Mucosa of descending colon (tissue), 3 donors: ENCODE results near the gene LINC00632. TPM values are rescaled to one million over a fixed set of nuclear protein-coding genes. Genes with fewer than 3 reads are reported as not detected.

Experiments used
- ATAC-seq: fragments of 200-7000 bp; cut with Tn5 transposase; one replicate; pipeline ENCODE4 v1.9.1; 2020; ENCODE audit warnings: mild to moderate bottlenecking, moderate library complexity
- DNase-seq, 3 donors: peaks; one replicate each; pipeline ENCODE4 v3.0.0-alpha.2; 2020
- H3K36me3 ChIP-seq: fragments of 200-600 bp; one replicate; pipeline ENCODE4 v1.8.0; 2021; ENCODE audit warnings: low read depth, mild to moderate bottlenecking
- H3K4me1 ChIP-seq: fragments of 200-600 bp; one replicate; pipeline ENCODE4 v1.8.0; 2021; ENCODE audit warnings: low read depth, mild to moderate bottlenecking
- H3K4me3 ChIP-seq: fragments of 200-600 bp; one replicate; pipeline ENCODE4 v1.8.0; 2021; ENCODE audit warnings: mild to moderate bottlenecking
- H3K9me3 ChIP-seq: fragments of 200-600 bp; one replicate; pipeline ENCODE4 v1.8.0; 2021; ENCODE audit warnings: mild to moderate bottlenecking
- intact Hi-C, 2 donors: fragments of 100-400 bp; cut with DNase I in 1 of 2; cut with micrococcal nuclease in 1 of 2; formaldehyde crosslinking; loops; one replicate each; pipeline versions ENCODE4 v1.11.0 to v1.11.1; 2022; cut with DNase I, micrococcal nuclease
- total RNA-seq, 3 donors: library from RNA; stranded (reverse); fragmentation: NEBNext Ultra II Directional in 2 of 3; extraction: Animal tissue kit (Norgen Biotek cat#: 25700) in 2 of 3; gene quantifications; one replicate each; pipeline versions ENCODE4 v1.2.1 to v1.2.4, GENCODE V29; 2021 to 2023
- TF ChIP-seq, protein P1 (sequence below): fragments of 200-600 bp; IDR thresholded peaks from one replicate; pipeline ENCODE4 v1.8.0; 2022; ENCODE audit warnings: antibody characterized with exemption, mild to moderate bottlenecking
- donor health status: DM: no; HTN: no; CAD: no; lungs with moderate emphysema.
- donor health status: DM: no; HTN: no; CAD: no.
- donor health status: DM: no; HTN: yes; CAD: no.

LINC00632 gene
- total RNA-seq, 3 donors from 2014 or later, result 27.2 to 172 (median 33.3) TPM

DNA sequence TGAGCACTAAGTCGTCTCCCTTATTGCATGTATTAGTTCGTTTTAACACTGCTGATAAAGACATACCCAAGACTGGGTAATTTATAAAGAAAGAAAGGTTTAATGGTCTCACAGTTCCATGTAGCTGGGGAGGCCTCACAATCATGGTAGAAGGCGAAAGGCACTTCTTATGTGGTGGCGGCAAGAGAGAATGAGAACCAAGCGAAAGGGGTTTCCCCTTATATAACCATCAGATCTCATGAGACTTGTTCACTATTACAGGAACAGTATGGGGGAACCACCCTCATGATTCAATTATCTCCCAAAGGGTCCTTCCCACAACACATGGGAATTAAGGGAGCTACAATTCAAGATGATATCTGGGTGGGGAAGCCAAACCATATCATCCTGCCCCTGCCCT, 85.1 kb downstream of the LINC00632 start:
- DNase-seq (no peak), ATAC-seq (no peak)
- Histone ChIP-seq H3K4me1 (no peaks in the 10 kb centered on the region), H3K9me3 (no peaks in the 10 kb centered on the region), H3K4me3 (no peak overlapping the region), H3K36me3 (no peaks in the 10 kb centered on the region)
- intact Hi-C loops, result no loop called here
- TF ChIP-seq, protein P1, sequence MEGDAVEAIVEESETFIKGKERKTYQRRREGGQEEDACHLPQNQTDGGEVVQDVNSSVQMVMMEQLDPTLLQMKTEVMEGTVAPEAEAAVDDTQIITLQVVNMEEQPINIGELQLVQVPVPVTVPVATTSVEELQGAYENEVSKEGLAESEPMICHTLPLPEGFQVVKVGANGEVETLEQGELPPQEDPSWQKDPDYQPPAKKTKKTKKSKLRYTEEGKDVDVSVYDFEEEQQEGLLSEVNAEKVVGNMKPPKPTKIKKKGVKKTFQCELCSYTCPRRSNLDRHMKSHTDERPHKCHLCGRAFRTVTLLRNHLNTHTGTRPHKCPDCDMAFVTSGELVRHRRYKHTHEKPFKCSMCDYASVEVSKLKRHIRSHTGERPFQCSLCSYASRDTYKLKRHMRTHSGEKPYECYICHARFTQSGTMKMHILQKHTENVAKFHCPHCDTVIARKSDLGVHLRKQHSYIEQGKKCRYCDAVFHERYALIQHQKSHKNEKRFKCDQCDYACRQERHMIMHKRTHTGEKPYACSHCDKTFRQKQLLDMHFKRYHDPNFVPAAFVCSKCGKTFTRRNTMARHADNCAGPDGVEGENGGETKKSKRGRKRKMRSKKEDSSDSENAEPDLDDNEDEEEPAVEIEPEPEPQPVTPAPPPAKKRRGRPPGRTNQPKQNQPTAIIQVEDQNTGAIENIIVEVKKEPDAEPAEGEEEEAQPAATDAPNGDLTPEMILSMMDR, result no peak

DNA sequence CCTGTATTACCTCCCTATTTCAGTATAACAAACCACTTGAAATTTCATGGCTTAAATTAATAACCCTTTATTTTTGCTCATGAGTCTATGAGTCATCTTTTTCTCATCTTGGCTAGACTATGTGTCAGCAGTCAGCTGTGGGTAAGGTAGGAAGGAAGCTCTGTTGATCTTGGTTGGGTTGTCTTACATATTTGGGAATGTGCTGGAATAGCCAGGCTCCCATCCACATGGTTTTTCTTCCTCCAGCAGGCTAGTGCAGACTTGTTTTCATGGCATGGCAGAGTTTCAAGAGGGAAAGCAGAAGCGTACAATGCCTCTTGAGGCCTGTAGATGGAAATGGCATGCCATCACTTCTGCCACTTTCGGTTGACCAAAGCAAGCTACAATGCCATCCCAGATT, 89.7 kb downstream of the LINC00632 start:
- no peaks in the 10 kb centered on the region for H3K36me3 ChIP-seq
- intact Hi-C loops, result no loop called here
- no peaks in the 10 kb centered on the region for H3K4me1 ChIP-seq
- DNase-seq (no peak), ATAC-seq (no peak)
- H3K9me3 ChIP-seq, result no peaks in the 10 kb centered on the region
- TF ChIP-seq, protein P1, result no peak
- H3K4me3 ChIP-seq, result no peak overlapping the region

DNA sequence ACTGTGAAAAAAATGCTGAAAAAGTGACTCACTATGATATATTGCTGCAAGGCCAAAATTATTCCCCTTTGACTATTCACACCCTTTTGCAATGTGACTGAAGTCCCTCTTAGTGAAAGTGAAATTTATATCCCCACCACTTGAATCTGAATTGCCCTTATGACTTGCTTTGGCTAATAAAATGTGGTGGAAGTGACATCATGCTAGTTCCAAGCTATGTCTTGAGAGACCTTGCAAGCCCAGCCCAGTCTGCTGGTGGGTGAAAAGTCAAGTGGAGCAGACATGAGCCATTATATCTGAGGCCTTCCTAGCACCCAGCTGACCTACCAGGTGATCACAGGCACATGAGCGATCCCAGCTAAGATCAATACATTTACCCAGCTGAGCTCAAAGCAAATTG, 94.7 kb downstream of the LINC00632 start:
- Histone ChIP-seq H3K9me3 (no peaks in the 10 kb centered on the region), H3K4me3 (no peak overlapping the region), H3K36me3 (no peaks in the 10 kb centered on the region), H3K4me1 (no peaks in the 10 kb centered on the region)
- no peak for DNase-seq
- TF ChIP-seq, protein P1, result no peak
- intact Hi-C loops, result no loop called here
- no peak for ATAC-seq

DNA sequence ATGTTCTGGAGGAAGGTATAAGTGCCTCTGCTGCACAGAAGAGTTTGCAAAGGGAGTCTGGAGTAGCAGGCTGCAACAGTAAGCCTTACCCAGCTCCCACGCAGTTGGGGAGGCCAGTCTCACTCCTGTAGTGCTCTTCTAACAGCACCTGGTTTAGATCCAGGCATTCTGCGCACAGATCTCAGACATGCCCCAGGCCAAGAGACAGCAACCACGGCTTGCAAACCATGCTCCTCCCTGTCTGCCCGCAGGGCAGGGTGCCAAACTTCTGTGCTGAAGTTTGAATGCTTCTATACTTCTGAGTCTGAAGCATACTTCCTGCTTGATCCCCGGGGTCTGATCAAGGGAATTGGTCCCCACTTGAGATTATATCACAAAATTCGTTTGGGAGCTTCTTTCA, 106.3 kb downstream of the LINC00632 start:
- ATAC-seq (no peak), DNase-seq (no peak)
- Histone ChIP-seq H3K36me3 (no peaks in the 10 kb centered on the region), H3K4me1 (no peaks in the 10 kb centered on the region), H3K4me3 (no peak overlapping the region), H3K9me3 (no peaks in the 10 kb centered on the region)
- intact Hi-C loops, result no loop called here
- TF ChIP-seq, protein P1, result no peak

DNA sequence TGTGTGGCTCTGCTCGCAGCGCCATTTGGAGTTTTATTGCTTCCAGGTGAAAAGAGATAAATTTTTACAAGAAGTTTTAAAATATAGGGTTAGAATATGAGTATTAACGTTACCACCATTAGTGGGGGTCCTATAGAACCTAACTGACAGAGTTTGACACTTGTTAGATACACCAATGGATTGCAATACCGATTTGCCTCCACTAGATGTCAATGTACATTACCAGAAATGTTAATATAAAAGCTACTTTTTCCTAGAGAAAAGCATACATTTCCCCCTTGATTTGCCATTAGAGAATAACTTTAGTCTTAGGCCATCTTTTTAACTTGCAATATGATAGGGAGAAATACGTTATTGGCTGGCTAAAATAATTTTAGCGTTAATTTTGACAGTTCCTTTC, 108.4 kb downstream of the LINC00632 start:
- Histone ChIP-seq H3K4me1 (no peaks in the 10 kb centered on the region), H3K4me3 (no peak overlapping the region), H3K9me3 (no peaks in the 10 kb centered on the region), H3K36me3 (no peaks in the 10 kb centered on the region)
- DNase-seq (no peak), ATAC-seq (no peak)
- intact Hi-C loops, result no loop called here
- TF ChIP-seq, protein P1, result no peak

DNA sequence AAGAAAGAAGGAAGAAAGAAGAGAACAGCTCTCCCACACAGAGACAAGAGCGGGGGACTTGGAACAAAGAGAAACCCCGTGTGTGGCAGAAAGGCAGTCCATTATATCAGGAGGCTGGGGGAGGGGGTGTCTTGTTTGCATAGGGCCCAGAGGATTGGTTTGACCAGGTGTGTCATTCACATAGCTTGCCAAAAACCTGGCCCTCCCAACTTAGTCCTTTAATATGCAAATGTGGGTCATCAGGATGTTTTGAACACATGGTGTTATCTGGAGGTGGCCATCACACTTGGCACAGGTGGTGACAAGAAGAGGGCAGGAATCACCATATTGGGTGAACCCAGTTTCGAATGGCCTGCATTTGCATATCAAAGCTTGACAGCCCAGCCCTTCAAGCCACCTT, 111.7 kb downstream of the LINC00632 start:
- TF ChIP-seq, protein P1, result no peak
- no peak for DNase-seq
- ATAC-seq, result no peak
- intact Hi-C loops, result no loop called here
- Histone ChIP-seq H3K36me3 (no peaks in the 10 kb centered on the region), H3K9me3 (no peaks in the 10 kb centered on the region), H3K4me1 (no peaks in the 10 kb centered on the region), H3K4me3 (no peak overlapping the region)
